ENCODE results near the gene SHOC2.

DNA sequence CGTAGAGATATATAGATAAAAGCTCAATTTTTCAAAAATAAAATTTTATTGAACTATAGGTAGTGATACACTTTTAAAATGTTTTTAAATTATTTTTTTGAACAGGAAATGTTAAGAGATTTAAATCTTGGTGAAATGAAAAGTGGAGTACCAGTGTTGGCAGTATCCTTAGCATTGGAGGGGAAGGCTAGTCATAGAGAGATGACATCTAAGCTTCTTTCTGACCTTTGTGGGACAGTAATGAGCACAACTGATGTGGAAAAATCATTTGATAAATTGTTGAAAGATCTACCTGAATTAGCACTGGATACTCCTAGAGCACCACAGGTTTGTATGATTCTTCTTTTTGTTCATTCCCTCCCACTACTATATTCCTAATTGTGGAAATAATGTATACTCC is 31.8 kb upstream of the SHOC2 start:
- no peak for TF ChIP-seq EZH2 (IDR thresholded peaks at IDR 0.05; ENCODE audit: borderline replicate concordance, low read length)
- TF ChIP-seq, protein P1, sequence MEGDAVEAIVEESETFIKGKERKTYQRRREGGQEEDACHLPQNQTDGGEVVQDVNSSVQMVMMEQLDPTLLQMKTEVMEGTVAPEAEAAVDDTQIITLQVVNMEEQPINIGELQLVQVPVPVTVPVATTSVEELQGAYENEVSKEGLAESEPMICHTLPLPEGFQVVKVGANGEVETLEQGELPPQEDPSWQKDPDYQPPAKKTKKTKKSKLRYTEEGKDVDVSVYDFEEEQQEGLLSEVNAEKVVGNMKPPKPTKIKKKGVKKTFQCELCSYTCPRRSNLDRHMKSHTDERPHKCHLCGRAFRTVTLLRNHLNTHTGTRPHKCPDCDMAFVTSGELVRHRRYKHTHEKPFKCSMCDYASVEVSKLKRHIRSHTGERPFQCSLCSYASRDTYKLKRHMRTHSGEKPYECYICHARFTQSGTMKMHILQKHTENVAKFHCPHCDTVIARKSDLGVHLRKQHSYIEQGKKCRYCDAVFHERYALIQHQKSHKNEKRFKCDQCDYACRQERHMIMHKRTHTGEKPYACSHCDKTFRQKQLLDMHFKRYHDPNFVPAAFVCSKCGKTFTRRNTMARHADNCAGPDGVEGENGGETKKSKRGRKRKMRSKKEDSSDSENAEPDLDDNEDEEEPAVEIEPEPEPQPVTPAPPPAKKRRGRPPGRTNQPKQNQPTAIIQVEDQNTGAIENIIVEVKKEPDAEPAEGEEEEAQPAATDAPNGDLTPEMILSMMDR (conservative IDR thresholded peaks at IDR 0.05 in 1 of 2, IDR thresholded peaks at IDR 0.05 in 1 of 2; ENCODE audit: extremely low read depth in 1 of 2, insufficient read depth in 1 of 2, low read depth in 1 of 2, low read length in 2 of 2), result no peak
